IMR-90 (cell line): ENCODE measurements around the gene MESP2. TPM values are rescaled to one million over a fixed set of nuclear protein-coding genes. Genes with fewer than 3 reads are reported as not detected.

Experiments
- ATAC-seq: fragments of 200-7000 bp; cut with Tn5 transposase; 2 replicates; pipeline ENCODE4 v1.9.1; 2020; ENCODE audit warnings: low read depth, mild to moderate bottlenecking, moderate library complexity
- BruUV-seq: library from RNA; stranded (reverse); fragments of 400-500 nt; replicated peaks from 2 replicates; lab custom pipeline; 2021; lab: Mats Ljungman, UMichigan
- CTCF ChIA-PET: fragments of 300-600 bp; formaldehyde crosslinking; extraction: SDS; loops from one replicate; lab custom pipeline; 2021; ENCODE audit warnings: antibody characterized with exemption; lab: Yijun Ruan, JAX
- POLR2A ChIA-PET: fragments of 300-600 bp; sonication (Branson Sonifier 250); formaldehyde crosslinking; loops from one replicate; lab custom pipeline; 2022; ENCODE audit warnings: antibody characterized with exemption; ENCODE audit not compliant: unreplicated experiment; lab: Charles Lee
- DNase-seq: peaks from one replicate; pipeline ENCODE4 v3.0.0; 2013
- H2AFZ ChIP-seq: replicated peaks from 2 replicates; pipeline ENCODE3; 2013; ENCODE audit warnings: low read length, mild to moderate bottlenecking; ENCODE audit not compliant: poor library complexity
- H2AK5ac ChIP-seq: 2 replicates; pipeline ENCODE4 v1.6.1; 2013; ENCODE audit warnings: low read depth, low read length, inconsistent platforms
- H2AK9ac ChIP-seq: replicated peaks from 2 replicates; pipeline ENCODE3; 2013; ENCODE audit warnings: mild to moderate bottlenecking, low read depth, low read length, moderate library complexity; ENCODE audit not compliant: poor library complexity
- H2BK120ac ChIP-seq: 2 replicates; pipeline ENCODE4 v1.6.1; 2013; ENCODE audit warnings: low read depth, low read length, inconsistent platforms
- H2BK15ac ChIP-seq: 3 replicates; pipeline ENCODE4 v1.6.1; 2013; ENCODE audit warnings: low read depth, low read length, inconsistent platforms
- H2BK20ac ChIP-seq: 2 replicates; pipeline ENCODE4 v1.6.1; 2013; ENCODE audit warnings: low read depth, mild to moderate bottlenecking, inconsistent platforms, low read length, moderate library complexity
- H2BK5ac ChIP-seq: 2 replicates; pipeline ENCODE4 v1.6.1; 2013; ENCODE audit warnings: mild to moderate bottlenecking, low read depth, low read length, inconsistent platforms; ENCODE audit not compliant: poor library complexity, severe bottlenecking
- H3K14ac ChIP-seq: replicated peaks from 2 replicates; pipeline ENCODE4 v1.6.1; 2013; ENCODE audit warnings: low read depth, low read length, inconsistent platforms
- H3K18ac ChIP-seq: 2 replicates; pipeline ENCODE4 v1.6.1; 2013; ENCODE audit warnings: low read depth, low read length, control low read depth
- H3K23ac ChIP-seq: 2 replicates; pipeline ENCODE4 v1.6.1; 2013; ENCODE audit warnings: low read depth, low read length, inconsistent platforms
- H3K27ac ChIP-seq: 2 replicates; pipeline ENCODE4 v1.5.1; 2013; ENCODE audit warnings: mild to moderate bottlenecking, control low read depth, low read length; ENCODE audit not compliant: insufficient read depth
- H3K27me3 ChIP-seq: 2 replicates; pipeline ENCODE4 v1.6.1; 2013; ENCODE audit warnings: low read length; ENCODE audit not compliant: control insufficient read depth, insufficient read depth
- H3K36me3 ChIP-seq: 2 replicates; pipeline ENCODE4 v1.6.1; 2013; ENCODE audit warnings: low read length, mixed read lengths; ENCODE audit not compliant: control insufficient read depth, insufficient read depth
- H3K4ac ChIP-seq: 2 replicates; pipeline ENCODE4 v1.6.1; 2013; ENCODE audit warnings: low read depth, low read length, inconsistent platforms
- H3K4me1 ChIP-seq: 2 replicates; pipeline ENCODE4 v1.6.1; 2013; ENCODE audit warnings: low read length, mixed read lengths; ENCODE audit not compliant: control insufficient read depth, insufficient read depth
- H3K4me2 ChIP-seq: 2 replicates; pipeline ENCODE4 v1.6.1; 2013; ENCODE audit warnings: low read depth, mild to moderate bottlenecking, control low read depth, low read length, moderate library complexity
- H3K4me3 ChIP-seq: 2 replicates; pipeline ENCODE4 v1.5.1; 2013; ENCODE audit warnings: low read depth, mild to moderate bottlenecking, control low read depth, low read length, moderate library complexity; ENCODE audit not compliant: insufficient read depth
- H3K56ac ChIP-seq: 2 replicates; pipeline ENCODE4 v1.6.1; 2013; ENCODE audit warnings: low read length, inconsistent platforms; ENCODE audit not compliant: insufficient read depth; ENCODE audit errors: extremely low read depth
- H3K79me1 ChIP-seq, 2 experiments: 2 replicates each; pipeline ENCODE4 v1.6.1; 2013; ENCODE audit warnings: low read length in 2 of 2, inconsistent platforms in 1 of 2, low read depth in 1 of 2
- H3K9ac ChIP-seq: 2 replicates; pipeline ENCODE4 v1.6.1; 2013; ENCODE audit warnings: low read depth, low read length, control low read depth
- H3K9me1 ChIP-seq: 2 replicates; pipeline ENCODE4 v1.6.1; 2013; ENCODE audit warnings: low read length, inconsistent platforms; ENCODE audit not compliant: insufficient read depth
- H3K9me3 ChIP-seq: 2 replicates; pipeline ENCODE4 v1.6.1; 2013; ENCODE audit warnings: low read length; ENCODE audit not compliant: control insufficient read depth, insufficient read depth
- H4K20me1 ChIP-seq: 2 replicates; pipeline ENCODE4 v1.6.1; 2013; ENCODE audit warnings: low read length, inconsistent platforms; ENCODE audit not compliant: insufficient read depth
- H4K5ac ChIP-seq: 2 replicates; pipeline ENCODE4 v1.6.1; 2013; ENCODE audit warnings: mild to moderate bottlenecking, low read depth, low read length, control low read depth
- H4K8ac ChIP-seq, 2 experiments: 2 replicates each; pipeline ENCODE4 v1.6.1; 2013; ENCODE audit warnings: low read depth in 2 of 2, low read length in 2 of 2, control low read depth in 1 of 2, inconsistent platforms in 1 of 2
- H4K91ac ChIP-seq: 2 replicates; pipeline ENCODE4 v1.6.1; 2013; ENCODE audit warnings: low read depth, low read length, inconsistent platforms; ENCODE audit not compliant: insufficient read depth
- BHLHE40 ChIP-seq: fragments of 150-350 bp; IDR thresholded peaks from 2 replicates; pipeline ENCODE4 v1.6.1; 2016; ENCODE audit warnings: mild to moderate bottlenecking, low read depth, low read length
- CEBPB ChIP-seq: IDR thresholded peaks from 2 replicates; pipeline ENCODE4 v1.6.1; 2012; ENCODE audit warnings: low read depth, low read length, improper control_type of control experiment
- CHD1 ChIP-seq: IDR thresholded peaks from 2 replicates; pipeline ENCODE4 v1.6.1; 2012; ENCODE audit warnings: low read depth, low read length, improper control_type of control experiment
- ELK1 ChIP-seq: fragments of 150-350 bp; IDR thresholded peaks from 2 replicates; pipeline ENCODE4 v1.6.1; 2016; ENCODE audit warnings: low read depth, mild to moderate bottlenecking, low read length, moderate library complexity, borderline replicate concordance
- FOS ChIP-seq: fragments of 150-350 bp; IDR thresholded peaks from 2 replicates; pipeline ENCODE4 v1.6.1; 2016; ENCODE audit warnings: low read depth, low read length
- MAFK ChIP-seq: IDR thresholded peaks from 2 replicates; pipeline ENCODE4 v1.6.1; 2012; ENCODE audit warnings: low read depth, low read length, improper control_type of control experiment
- NFE2L2 ChIP-seq: fragments of 150-350 bp; IDR thresholded peaks from 2 replicates; pipeline ENCODE4 v1.6.1; 2016; ENCODE audit warnings: low read depth, mild to moderate bottlenecking, low read length
- POLR2A ChIP-seq: IDR thresholded peaks from 2 replicates; pipeline ENCODE4 v1.6.1; 2012; ENCODE audit warnings: mild to moderate bottlenecking, low read depth, low read length
- RAD21 ChIP-seq: IDR thresholded peaks from 2 replicates; pipeline ENCODE4 v1.6.1; 2012; ENCODE audit warnings: low read length, improper control_type of control experiment
- RCOR1 ChIP-seq: IDR thresholded peaks from 2 replicates; pipeline ENCODE4 v1.6.1; 2012; ENCODE audit warnings: mild to moderate bottlenecking, low read length, improper control_type of control experiment; ENCODE audit not compliant: insufficient replicate concordance
- RFX5 ChIP-seq: IDR thresholded peaks from 2 replicates; pipeline ENCODE4 v1.8.0; 2012; ENCODE audit warnings: low read depth, mild to moderate bottlenecking, low read length, moderate library complexity
- SMC3 ChIP-seq: fragments of 150-350 bp; IDR thresholded peaks from 2 replicates; pipeline ENCODE4 v1.6.1; 2016; ENCODE audit warnings: low read depth, mild to moderate bottlenecking, antibody characterized with exemption, low read length, moderate library complexity
- WGBS, 2 experiments: methylation state at CpG; one replicate each; pipeline versions ENCODE4 v1.1.5 to v1.1.7; 2013; ENCODE audit warnings: missing lambda C conversion rate in 2 of 2; ENCODE audit not compliant: insufficient read length in 1 of 2; ENCODE audit errors: extremely low coverage in 2 of 2; 5-methylcytosine and 5-hydroxymethylcytosine counted together
- dilution Hi-C: fragments of 300-500 bp; cut with HindIII; formaldehyde crosslinking; loops from one replicate; pipeline ENCODE4 v1.14.3; 2018; ENCODE audit warnings: low sequenced_read_pairs; ENCODE audit not compliant: unreplicated experiment
- in situ Hi-C: fragments of 300-500 bp; cut with MboI; formaldehyde crosslinking; loops from 3 replicates; pipeline ENCODE4 v1.14.3; 2019; ENCODE audit warnings: low sequenced_read_pairs, inconsistent platforms, mixed read lengths
- intact Hi-C: fragments of 100-400 bp; cut with micrococcal nuclease; formaldehyde crosslinking; loops from 2 replicates; pipeline ENCODE4 v1.10.0; 2022
- polyA plus RNA-seq, 3 experiments: library from polyadenylated mRNA; depleted of rRNA; stranded (reverse); fragments of >200 nt; gene quantifications; 2 replicates each; pipeline ENCODE4 v1.2.3, GENCODE V29; 2012; ENCODE audit warnings: low replicate concordance in 1 of 3
- total RNA-seq: library from RNA; depleted of rRNA; stranded (reverse); fragments of >200 nt; gene quantifications from 2 replicates; pipeline ENCODE4 v1.2.3, GENCODE V29; 2012
- TF ChIP-seq, protein P1 (sequence below): fragments of 150-350 bp; IDR thresholded peaks from 2 replicates; pipeline ENCODE4 v1.6.1; 2017; ENCODE audit warnings: mild to moderate bottlenecking, antibody characterized with exemption, low read length, low read depth
- TF ChIP-seq, protein P2 (sequence below): conservative IDR thresholded peaks from 2 replicates; pipeline ENCODE4 v1.5.1; 2012; ENCODE audit warnings: mild to moderate bottlenecking, low read depth, low read length, improper control_type of control experiment

The MESP2 gene
- total and polyA plus RNA-seq, 2 of the 4 experiments (the other 2 are of a cell fraction): 0.18 to 0.32 TPM

DNA sequence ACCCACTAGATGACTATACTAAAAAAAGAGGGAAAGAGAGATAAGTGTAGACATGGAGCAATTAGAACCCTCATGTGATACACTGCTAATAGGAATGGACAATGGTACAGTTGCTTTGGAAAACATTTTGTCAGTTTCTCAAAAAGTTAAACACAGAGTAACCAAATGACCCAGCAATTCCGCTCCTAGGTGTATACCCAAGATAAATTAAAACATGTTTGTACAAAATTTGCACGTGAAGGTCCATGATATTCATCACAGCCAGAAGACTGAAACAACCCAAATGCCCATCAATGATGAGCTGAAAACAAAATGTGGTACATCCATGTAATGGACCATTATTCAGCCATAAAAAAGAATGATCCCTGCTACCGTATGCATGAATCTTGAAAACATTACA, 11.8 kb downstream of the MESP2 start:
- dilution Hi-C loops: no loop called here
- Histone ChIP-seq H2AK5ac (no peak overlapping the region), H2AK9ac (no peak overlapping the region), H3K23ac (no peak overlapping the region), H2BK15ac (no peak overlapping the region), H3K4me1 (peaks cover 8% of the 10 kb centered on the region; the same call in 1 of the 2 replicates), H3K36me3 (peaks cover 34% of the 10 kb centered on the region), H3K4ac (no peak overlapping the region), H2AFZ (no peak overlapping the region), H3K18ac (no peak overlapping the region), H3K4me3 (no peak overlapping the region), H2BK120ac (no peak overlapping the region), H4K5ac (no peak overlapping the region), H3K4me2 (no peak overlapping the region), H3K9ac (no peak overlapping the region), H3K9me3 (peaks cover 3% of the 10 kb centered on the region; the same call in 1 of the 2 replicates), H2BK5ac (no peak overlapping the region), H3K27ac (no peak overlapping the region), H3K14ac (no peak overlapping the region), H4K20me1 (no peaks in the 10 kb centered on the region), H3K27me3 (no peaks in the 10 kb centered on the region), H3K9me1 (no peaks in the 10 kb centered on the region), H4K8ac (no peak overlapping the region), H3K79me1 (no peaks in the 10 kb centered on the region), H2BK20ac (no peak overlapping the region), H3K56ac (no peak overlapping the region), H4K91ac (no peak overlapping the region)
- TF ChIP-seq POLR2A (no peak), RFX5 (no peak), ELK1 (no peak), SMC3 (no peak), NFE2L2 (no peak), RAD21 (no peak), RCOR1 (no peak), CHD1 (no peak), MAFK (no peak), CEBPB (no peak), BHLHE40 (no peak), FOS (no peak)
- TF ChIP-seq, protein P1, sequence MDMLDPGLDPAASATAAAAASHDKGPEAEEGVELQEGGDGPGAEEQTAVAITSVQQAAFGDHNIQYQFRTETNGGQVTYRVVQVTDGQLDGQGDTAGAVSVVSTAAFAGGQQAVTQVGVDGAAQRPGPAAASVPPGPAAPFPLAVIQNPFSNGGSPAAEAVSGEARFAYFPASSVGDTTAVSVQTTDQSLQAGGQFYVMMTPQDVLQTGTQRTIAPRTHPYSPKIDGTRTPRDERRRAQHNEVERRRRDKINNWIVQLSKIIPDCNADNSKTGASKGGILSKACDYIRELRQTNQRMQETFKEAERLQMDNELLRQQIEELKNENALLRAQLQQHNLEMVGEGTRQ: no peak
- TF ChIP-seq, protein P2, sequence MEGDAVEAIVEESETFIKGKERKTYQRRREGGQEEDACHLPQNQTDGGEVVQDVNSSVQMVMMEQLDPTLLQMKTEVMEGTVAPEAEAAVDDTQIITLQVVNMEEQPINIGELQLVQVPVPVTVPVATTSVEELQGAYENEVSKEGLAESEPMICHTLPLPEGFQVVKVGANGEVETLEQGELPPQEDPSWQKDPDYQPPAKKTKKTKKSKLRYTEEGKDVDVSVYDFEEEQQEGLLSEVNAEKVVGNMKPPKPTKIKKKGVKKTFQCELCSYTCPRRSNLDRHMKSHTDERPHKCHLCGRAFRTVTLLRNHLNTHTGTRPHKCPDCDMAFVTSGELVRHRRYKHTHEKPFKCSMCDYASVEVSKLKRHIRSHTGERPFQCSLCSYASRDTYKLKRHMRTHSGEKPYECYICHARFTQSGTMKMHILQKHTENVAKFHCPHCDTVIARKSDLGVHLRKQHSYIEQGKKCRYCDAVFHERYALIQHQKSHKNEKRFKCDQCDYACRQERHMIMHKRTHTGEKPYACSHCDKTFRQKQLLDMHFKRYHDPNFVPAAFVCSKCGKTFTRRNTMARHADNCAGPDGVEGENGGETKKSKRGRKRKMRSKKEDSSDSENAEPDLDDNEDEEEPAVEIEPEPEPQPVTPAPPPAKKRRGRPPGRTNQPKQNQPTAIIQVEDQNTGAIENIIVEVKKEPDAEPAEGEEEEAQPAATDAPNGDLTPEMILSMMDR: no peak
- WGBS, 2 experiments: no CpG with 5 or more reads among the region's 3 CpGs
- intact Hi-C loops: no loop called here
- BruUV-seq: no TSS peak
- ATAC-seq (no peak), DNase-seq (no peak)
- ChIA-PET POLR2A (no interaction called here), CTCF (no interaction called here)
- in situ Hi-C loops: no loop called here
